Nephron (organoid): Measurements from ENCODE around the gene ARHGAP12.

Source experiments
- H3K27ac Mint-ChIP-seq, 3 experiments: 2 replicates each; pipeline ENCODE4 v1.8.0; 2020; ENCODE audit warnings: mixed read lengths in 3 of 3, mild to moderate bottlenecking in 2 of 3, moderate library complexity in 1 of 3
- H3K27me3 Mint-ChIP-seq: 2 replicates; pipeline ENCODE4 v1.8.0; 2021; ENCODE audit warnings: low read depth, mild to moderate bottlenecking, moderate library complexity, mixed read lengths
- H3K36me3 Mint-ChIP-seq: 2 replicates; pipeline ENCODE4 v1.8.0; 2020; ENCODE audit warnings: low read depth, mixed read lengths
- H3K4me1 Mint-ChIP-seq: 2 replicates; pipeline ENCODE4 v1.8.0; 2020; ENCODE audit warnings: mixed read lengths
- H3K4me3 Mint-ChIP-seq, 3 experiments: 2 replicates each; pipeline ENCODE4 v1.8.0; 2020; ENCODE audit warnings: mild to moderate bottlenecking in 3 of 3, mixed read lengths in 3 of 3, moderate library complexity in 2 of 3
- H3K9me3 Mint-ChIP-seq: 2 replicates; pipeline ENCODE4 v1.8.0; 2020; ENCODE audit warnings: mixed read lengths
- TF ChIP-seq, protein P1 (sequence below), 3 experiments: fragments of 200-600 bp; sonication (generic); IDR thresholded peaks; one replicate each; pipeline ENCODE4 v1.5.0; 2021; ENCODE audit warnings: antibody characterized with exemption in 3 of 3; ENCODE audit not compliant: unreplicated experiment in 3 of 3

ARHGAP12 gene

DNA sequence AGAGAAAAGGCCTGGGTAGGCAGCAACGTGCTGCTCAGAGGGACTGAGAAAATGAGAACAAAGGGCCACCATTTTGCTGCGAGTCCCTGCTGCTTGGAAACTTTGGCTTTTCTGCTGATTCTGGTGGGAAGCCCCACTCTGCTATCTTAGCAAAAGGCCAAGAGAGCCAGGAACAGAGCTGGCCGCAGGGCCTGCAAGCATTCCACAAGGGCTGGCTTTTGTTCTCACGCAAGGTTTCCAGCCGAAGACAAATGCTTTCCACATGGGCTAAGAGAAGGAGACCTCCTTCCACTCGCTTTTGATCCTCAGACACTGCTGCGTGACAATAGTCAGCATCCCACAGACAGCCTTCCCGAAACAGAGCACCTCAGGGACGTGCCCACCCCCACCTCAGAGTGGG is 163.1 kb downstream of the ARHGAP12 start:
- H3K27me3 Mint-ChIP-seq, result no peaks in the 10 kb centered on the region
- H3K4me1 Mint-ChIP-seq, result peaks cover 21% of the 10 kb centered on the region
- H3K9me3 Mint-ChIP-seq, result no peaks in the 10 kb centered on the region
- no peak overlapping the region for H3K27ac Mint-ChIP-seq
- H3K4me3 Mint-ChIP-seq, result no peak overlapping the region
- TF ChIP-seq, protein P1, sequence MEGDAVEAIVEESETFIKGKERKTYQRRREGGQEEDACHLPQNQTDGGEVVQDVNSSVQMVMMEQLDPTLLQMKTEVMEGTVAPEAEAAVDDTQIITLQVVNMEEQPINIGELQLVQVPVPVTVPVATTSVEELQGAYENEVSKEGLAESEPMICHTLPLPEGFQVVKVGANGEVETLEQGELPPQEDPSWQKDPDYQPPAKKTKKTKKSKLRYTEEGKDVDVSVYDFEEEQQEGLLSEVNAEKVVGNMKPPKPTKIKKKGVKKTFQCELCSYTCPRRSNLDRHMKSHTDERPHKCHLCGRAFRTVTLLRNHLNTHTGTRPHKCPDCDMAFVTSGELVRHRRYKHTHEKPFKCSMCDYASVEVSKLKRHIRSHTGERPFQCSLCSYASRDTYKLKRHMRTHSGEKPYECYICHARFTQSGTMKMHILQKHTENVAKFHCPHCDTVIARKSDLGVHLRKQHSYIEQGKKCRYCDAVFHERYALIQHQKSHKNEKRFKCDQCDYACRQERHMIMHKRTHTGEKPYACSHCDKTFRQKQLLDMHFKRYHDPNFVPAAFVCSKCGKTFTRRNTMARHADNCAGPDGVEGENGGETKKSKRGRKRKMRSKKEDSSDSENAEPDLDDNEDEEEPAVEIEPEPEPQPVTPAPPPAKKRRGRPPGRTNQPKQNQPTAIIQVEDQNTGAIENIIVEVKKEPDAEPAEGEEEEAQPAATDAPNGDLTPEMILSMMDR (IDR thresholded peaks at IDR 0.05; ENCODE audit: unreplicated experiment in 3 of 3), result no peak
- H3K36me3 Mint-ChIP-seq, result no peaks in the 10 kb centered on the region

DNA sequence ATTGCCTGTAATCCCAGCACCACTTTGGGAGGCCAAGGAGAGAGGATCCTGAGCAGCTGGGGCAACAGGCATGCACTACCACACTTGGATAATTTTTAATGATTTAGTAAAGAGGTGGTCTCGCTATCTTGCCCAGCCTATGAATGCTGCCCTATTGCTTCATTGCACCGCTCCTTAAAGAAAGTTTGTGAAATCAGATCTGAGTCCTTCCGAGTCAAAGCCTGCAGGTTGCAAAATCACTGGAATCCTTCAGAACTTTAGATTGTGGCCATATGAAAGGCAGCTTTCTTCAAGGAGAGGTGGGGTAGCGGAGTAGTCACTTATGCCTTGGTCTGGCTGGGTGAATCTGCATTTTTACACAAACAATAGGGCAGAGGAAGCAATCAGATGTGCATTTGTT is 166.3 kb downstream of the ARHGAP12 start:
- no peaks in the 10 kb centered on the region for H3K9me3 Mint-ChIP-seq
- peaks cover 45% of the 10 kb centered on the region for H3K4me1 Mint-ChIP-seq

DNA sequence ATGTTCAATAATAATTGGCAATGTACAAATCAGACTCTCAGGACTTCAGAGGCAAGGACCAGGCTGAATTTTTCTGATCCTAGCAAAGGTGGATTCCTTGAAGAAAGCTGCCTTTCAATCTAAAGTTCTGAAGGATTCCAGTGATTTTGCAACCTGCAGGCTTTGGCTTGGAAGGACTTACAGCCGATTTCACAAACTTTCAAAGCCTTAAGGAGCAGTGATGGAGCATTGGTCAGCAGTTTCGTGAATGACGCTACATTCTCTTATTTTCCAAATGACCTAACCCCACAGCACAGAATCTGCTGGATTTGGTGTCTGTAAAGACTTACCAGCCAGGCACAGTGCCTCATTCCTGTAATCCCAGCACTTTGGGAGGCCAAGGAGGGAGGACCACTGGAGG is 167.5 kb downstream of the ARHGAP12 start:
- peak overlapping the region; percentile 70 to 98 (median 94) for H3K4me3 Mint-ChIP-seq
- TF ChIP-seq, protein P1 (IDR thresholded peaks at IDR 0.05; ENCODE audit: unreplicated experiment in 3 of 3), result no peak
- H3K9me3 Mint-ChIP-seq, result no peaks in the 10 kb centered on the region
- no peaks in the 10 kb centered on the region for H3K27me3 Mint-ChIP-seq
- peaks cover 57% of the 10 kb centered on the region for H3K4me1 Mint-ChIP-seq
- H3K27ac Mint-ChIP-seq, result peak overlapping the region; percentile 93 to 98 (median 98)
- no peaks in the 10 kb centered on the region for H3K36me3 Mint-ChIP-seq

More for the DNA sequence above, 166.3 kb downstream of the ARHGAP12 start:
- peak overlapping the region in 1 of 3 experiments; percentile 33 for H3K4me3 Mint-ChIP-seq
- no peaks in the 10 kb centered on the region for H3K27me3 Mint-ChIP-seq
- H3K36me3 Mint-ChIP-seq, result no peaks in the 10 kb centered on the region
- TF ChIP-seq, protein P1 (IDR thresholded peaks at IDR 0.05; ENCODE audit: unreplicated experiment in 3 of 3), result no peak
- H3K27ac Mint-ChIP-seq, result peak overlapping the region; percentile 29 to 45 (median 38)

DNA sequence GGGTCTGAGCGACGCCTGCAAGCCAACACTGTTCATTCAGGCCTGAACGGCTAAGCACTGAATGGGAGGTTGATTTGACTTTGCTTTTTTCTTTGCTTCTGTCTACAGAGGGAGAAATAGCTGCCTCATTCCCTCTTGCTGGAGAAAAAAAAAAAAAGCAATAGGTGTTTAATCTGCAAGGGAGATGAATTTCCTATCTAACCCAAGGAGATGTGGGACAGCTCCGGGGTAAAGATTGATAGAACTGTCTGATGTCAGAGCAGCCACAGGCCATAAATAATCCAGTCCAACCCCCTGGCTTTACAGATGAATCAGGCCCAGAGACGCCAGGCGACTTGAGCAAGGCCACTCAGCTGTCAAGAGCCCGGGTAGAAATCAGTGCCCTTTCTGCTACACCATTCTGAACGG is 168.0 kb downstream of the ARHGAP12 start:
- Mint-ChIP-seq H3K27ac (peak overlapping the region; percentile 93 to 98 (median 98)), H3K4me3 (peak overlapping the region; percentile 94 to 98 (median 96)), H3K9me3 (no peaks in the 10 kb centered on the region), H3K4me1 (peaks cover 61% of the 10 kb centered on the region), H3K36me3 (no peaks in the 10 kb centered on the region), H3K27me3 (no peaks in the 10 kb centered on the region)
- TF ChIP-seq, protein P1 (IDR thresholded peaks at IDR 0.05; ENCODE audit: unreplicated experiment in 3 of 3), result no peak

DNA sequence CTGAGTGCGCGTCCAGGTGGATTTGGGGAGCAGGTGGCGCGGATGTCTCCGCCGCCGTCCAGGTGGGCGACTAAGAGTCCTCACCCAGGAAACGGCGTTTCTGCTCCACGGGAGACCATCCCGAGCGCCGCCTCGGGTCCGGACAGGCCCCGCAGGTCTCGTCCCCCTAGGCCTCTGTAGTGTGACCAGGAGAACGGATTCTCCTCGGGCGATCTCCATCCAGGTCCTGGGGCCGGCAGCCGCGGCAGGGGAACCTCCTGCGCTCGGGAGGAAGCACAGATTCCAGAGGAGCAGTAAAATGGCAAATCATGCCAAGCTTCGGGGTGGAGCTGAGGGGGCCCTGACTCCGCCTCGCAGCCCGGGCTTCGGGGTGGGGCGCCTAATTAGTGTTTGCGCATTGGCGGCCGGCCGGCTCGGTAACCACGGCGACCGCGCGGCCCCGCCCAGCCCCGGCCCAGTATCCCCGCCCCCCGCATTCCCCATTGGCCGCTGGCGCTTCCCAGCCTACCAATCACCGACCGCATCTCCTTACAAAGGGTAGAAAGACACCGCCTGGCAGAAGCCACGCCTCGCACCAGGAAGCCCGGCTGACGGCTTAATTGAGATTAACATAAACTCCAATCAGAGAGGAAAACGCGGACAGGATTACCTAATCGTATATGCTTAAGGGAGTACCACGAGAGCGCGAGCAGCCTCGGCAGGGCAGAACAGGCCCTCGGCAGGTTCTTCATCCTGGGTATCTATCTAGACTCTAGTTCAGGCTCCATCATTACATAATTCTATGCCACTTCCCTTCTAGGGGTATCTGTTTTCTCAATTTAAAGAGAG is 168.6 kb downstream of the ARHGAP12 start:
- Mint-ChIP-seq H3K27ac (peak overlapping the region; percentile 93 to 98 (median 98)), H3K36me3 (no peaks in the 10 kb centered on the region)
- TF ChIP-seq, protein P1 (IDR thresholded peaks at IDR 0.05; ENCODE audit: unreplicated experiment in 3 of 3), result no peak

More for the DNA sequence above, 168.6 kb downstream of the ARHGAP12 start:
- H3K27me3 Mint-ChIP-seq, result no peaks in the 10 kb centered on the region
- peak overlapping the region; percentile 94 to 98 (median 96) for H3K4me3 Mint-ChIP-seq
- H3K4me1 Mint-ChIP-seq, result peaks cover 68% of the 10 kb centered on the region
- H3K9me3 Mint-ChIP-seq, result no peaks in the 10 kb centered on the region
